Measurements from ENCODE around the gene CACNG7.
"Not testable (repeated sequence)": the region's sequence is repeated elsewhere in the genome, so short reads cannot be mapped to it uniquely, and the experiment has no call there.

DNA sequence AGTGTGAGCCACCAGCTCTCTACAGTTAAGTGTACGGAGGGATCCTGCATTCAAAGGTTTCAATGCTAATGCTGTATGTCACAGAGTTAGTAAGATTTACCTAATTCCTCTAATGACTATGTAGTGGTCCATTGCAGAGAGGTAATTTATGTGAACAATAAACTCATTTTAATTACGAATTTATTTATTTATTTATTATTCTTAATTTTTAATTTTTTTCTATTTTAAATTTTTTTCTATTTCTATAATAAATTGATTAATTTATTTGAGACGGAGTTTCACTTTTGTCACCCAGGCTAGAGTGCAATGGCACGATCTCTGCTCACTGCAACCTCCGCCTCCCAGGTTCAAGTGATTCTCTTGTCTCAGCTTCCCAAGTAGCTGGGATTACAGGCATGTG lies 39.5 kb downstream of the CACNG7 start:
- TF ChIP-seq, protein P1, sequence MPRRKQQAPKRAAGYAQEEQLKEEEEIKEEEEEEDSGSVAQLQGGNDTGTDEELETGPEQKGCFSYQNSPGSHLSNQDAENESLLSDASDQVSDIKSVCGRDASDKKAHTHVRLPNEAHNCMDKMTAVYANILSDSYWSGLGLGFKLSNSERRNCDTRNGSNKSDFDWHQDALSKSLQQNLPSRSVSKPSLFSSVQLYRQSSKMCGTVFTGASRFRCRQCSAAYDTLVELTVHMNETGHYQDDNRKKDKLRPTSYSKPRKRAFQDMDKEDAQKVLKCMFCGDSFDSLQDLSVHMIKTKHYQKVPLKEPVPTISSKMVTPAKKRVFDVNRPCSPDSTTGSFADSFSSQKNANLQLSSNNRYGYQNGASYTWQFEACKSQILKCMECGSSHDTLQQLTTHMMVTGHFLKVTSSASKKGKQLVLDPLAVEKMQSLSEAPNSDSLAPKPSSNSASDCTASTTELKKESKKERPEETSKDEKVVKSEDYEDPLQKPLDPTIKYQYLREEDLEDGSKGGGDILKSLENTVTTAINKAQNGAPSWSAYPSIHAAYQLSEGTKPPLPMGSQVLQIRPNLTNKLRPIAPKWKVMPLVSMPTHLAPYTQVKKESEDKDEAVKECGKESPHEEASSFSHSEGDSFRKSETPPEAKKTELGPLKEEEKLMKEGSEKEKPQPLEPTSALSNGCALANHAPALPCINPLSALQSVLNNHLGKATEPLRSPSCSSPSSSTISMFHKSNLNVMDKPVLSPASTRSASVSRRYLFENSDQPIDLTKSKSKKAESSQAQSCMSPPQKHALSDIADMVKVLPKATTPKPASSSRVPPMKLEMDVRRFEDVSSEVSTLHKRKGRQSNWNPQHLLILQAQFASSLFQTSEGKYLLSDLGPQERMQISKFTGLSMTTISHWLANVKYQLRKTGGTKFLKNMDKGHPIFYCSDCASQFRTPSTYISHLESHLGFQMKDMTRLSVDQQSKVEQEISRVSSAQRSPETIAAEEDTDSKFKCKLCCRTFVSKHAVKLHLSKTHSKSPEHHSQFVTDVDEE (CRISPR knock-in tag; IDR thresholded peaks at IDR 0.05): not testable (repeated sequence)
- TF ChIP-seq, protein P2, sequence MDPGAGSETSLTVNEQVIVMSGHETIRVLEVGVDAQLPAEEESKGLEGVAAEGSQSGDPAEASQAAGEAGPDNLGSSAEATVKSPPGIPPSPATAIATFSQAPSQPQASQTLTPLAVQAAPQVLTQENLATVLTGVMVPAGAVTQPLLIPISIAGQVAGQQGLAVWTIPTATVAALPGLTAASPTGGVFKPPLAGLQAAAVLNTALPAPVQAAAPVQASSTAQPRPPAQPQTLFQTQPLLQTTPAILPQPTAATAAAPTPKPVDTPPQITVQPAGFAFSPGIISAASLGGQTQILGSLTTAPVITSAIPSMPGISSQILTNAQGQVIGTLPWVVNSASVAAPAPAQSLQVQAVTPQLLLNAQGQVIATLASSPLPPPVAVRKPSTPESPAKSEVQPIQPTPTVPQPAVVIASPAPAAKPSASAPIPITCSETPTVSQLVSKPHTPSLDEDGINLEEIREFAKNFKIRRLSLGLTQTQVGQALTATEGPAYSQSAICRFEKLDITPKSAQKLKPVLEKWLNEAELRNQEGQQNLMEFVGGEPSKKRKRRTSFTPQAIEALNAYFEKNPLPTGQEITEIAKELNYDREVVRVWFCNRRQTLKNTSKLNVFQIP (CRISPR knock-in tag; IDR thresholded peaks at IDR 0.05; ENCODE audit: borderline replicate concordance, low read depth): not testable (repeated sequence)
- TF ChIP-seq, protein P3, sequence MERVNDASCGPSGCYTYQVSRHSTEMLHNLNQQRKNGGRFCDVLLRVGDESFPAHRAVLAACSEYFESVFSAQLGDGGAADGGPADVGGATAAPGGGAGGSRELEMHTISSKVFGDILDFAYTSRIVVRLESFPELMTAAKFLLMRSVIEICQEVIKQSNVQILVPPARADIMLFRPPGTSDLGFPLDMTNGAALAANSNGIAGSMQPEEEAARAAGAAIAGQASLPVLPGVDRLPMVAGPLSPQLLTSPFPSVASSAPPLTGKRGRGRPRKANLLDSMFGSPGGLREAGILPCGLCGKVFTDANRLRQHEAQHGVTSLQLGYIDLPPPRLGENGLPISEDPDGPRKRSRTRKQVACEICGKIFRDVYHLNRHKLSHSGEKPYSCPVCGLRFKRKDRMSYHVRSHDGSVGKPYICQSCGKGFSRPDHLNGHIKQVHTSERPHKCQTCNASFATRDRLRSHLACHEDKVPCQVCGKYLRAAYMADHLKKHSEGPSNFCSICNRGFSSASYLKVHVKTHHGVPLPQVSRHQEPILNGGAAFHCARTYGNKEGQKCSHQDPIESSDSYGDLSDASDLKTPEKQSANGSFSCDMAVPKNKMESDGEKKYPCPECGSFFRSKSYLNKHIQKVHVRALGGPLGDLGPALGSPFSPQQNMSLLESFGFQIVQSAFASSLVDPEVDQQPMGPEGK (CRISPR knock-in tag; IDR thresholded peaks at IDR 0.05; ENCODE audit: borderline replicate concordance): not testable (repeated sequence)
- TF ChIP-seq ZNF8 (CRISPR knock-in tag; IDR thresholded peaks at IDR 0.05); RARB (CRISPR knock-in tag; IDR thresholded peaks at IDR 0.05); ZFP3 (CRISPR knock-in tag; IDR thresholded peaks at IDR 0.05); ZNF70 (CRISPR knock-in tag; IDR thresholded peaks at IDR 0.05); CSDC2 (CRISPR knock-in tag; IDR thresholded peaks at IDR 0.05); TOX (CRISPR knock-in tag; IDR thresholded peaks at IDR 0.05; ENCODE audit: borderline replicate concordance); GLIS3 (CRISPR knock-in tag; IDR thresholded peaks at IDR 0.05); ZC3H10 (CRISPR knock-in tag; IDR thresholded peaks at IDR 0.05); OSR1 (CRISPR knock-in tag; IDR thresholded peaks at IDR 0.05); SNAI2 (CRISPR knock-in tag; IDR thresholded peaks at IDR 0.05); ISL1 (CRISPR knock-in tag; IDR thresholded peaks at IDR 0.05): not testable (repeated sequence)
